HepG2 (cell line): ENCODE measurements around the gene SMOC1. TPM values are rescaled to one million over a fixed set of nuclear protein-coding genes. Genes with fewer than 3 reads are reported as not detected.

Experiments used
- HNRNPUL1 ChIP-seq: fragments of 200-400 bp; formaldehyde crosslinking; IDR thresholded peaks from 2 replicates; pipeline ENCODE4 v1.6.1; 2017; ENCODE audit warnings: low read depth, mild to moderate bottlenecking, low read length, moderate library complexity
- KLF16 ChIP-seq, 2 experiments: sonication (generic) in 1 of 2; formaldehyde crosslinking in 1 of 2; IDR thresholded peaks; 2 replicates each; pipeline versions ENCODE4 v1.6.1 to v1.8.0; 2016 to 2023; ENCODE audit warnings: missing genetic modification reagents in 2 of 2, missing compliant biosample characterization in 1 of 2
- NFATC3 ChIP-seq: sonication (generic); formaldehyde crosslinking; IDR thresholded peaks from 2 replicates; pipeline ENCODE4 v1.5.1; 2020; ENCODE audit warnings: mild to moderate bottlenecking, missing genetic modification reagents
- ZNF143 ChIP-seq: sonication (generic); formaldehyde crosslinking; IDR thresholded peaks from 2 replicates; pipeline ENCODE4 v1.4.0; 2020; ENCODE audit warnings: missing genetic modification reagents
- ZNF20 ChIP-seq: sonication (generic); formaldehyde crosslinking; IDR thresholded peaks from 2 replicates; pipeline ENCODE4 v1.4.0; 2020; ENCODE audit warnings: mild to moderate bottlenecking, moderate library complexity, missing genetic modification reagents
- ZNF350 ChIP-seq: sonication (generic); formaldehyde crosslinking; IDR thresholded peaks from 2 replicates; pipeline ENCODE4 v1.4.0; 2020; ENCODE audit warnings: mild to moderate bottlenecking, low read depth, missing genetic modification reagents, borderline replicate concordance
- ZNF354B ChIP-seq: sonication (generic); formaldehyde crosslinking; IDR thresholded peaks from 2 replicates; pipeline ENCODE4 v1.8.0; 2022; ENCODE audit warnings: mild to moderate bottlenecking, missing genetic modification reagents
- ZNF510 ChIP-seq: sonication (generic); formaldehyde crosslinking; IDR thresholded peaks from 2 replicates; pipeline ENCODE4 v1.4.0; 2020; ENCODE audit warnings: low read depth, mild to moderate bottlenecking, missing genetic modification reagents
- ZNF841 ChIP-seq: sonication (generic); formaldehyde crosslinking; IDR thresholded peaks from 2 replicates; pipeline ENCODE4 v1.8.1; 2023; ENCODE audit warnings: missing genetic modification reagents, borderline replicate concordance
- ZNF891 ChIP-seq: sonication (generic); formaldehyde crosslinking; IDR thresholded peaks from 2 replicates; pipeline ENCODE4 v1.5.0; 2020; ENCODE audit warnings: mild to moderate bottlenecking, missing genetic modification reagents
- polyA plus RNA-seq, 8 experiments: library from polyadenylated mRNA; depleted of rRNA in 3 of 8; stranded (reverse) in 7 of 8; unstranded in 1 of 8; fragments of >200 nt; fragmentation: Illumina TruSeq in 4 of 8; extraction: Trizol in 4 of 8; gene quantifications; 2 replicates each; pipeline versions ENCODE4 v1.2.1 to v1.2.3, GENCODE V29; 2011 to 2016; ENCODE audit warnings: low read depth in 4 of 8, missing spikeins in 1 of 8, mixed read lengths in 1 of 8; ENCODE audit not compliant: insufficient read depth in 1 of 8
- total RNA-seq, 5 experiments: library from RNA; depleted of rRNA; stranded (reverse); fragments of >200 nt; fragmentation: Illumina TruSeq; extraction: Trizol; gene quantifications; 2 replicates each; pipeline ENCODE4 v1.2.3, GENCODE V29; 2016; ENCODE audit warnings: low read depth in 1 of 5
- TF ChIP-seq, protein P1 (sequence below), 2 experiments: fragments of 450-650 bp in 1 of 2; sonication (generic) in 1 of 2; formaldehyde crosslinking in 1 of 2; IDR thresholded peaks; 2 replicates each; pipeline versions ENCODE4 v1.6.1 to v1.8.0; 2016 to 2022; ENCODE audit warnings: antibody characterized with exemption in 1 of 2, mild to moderate bottlenecking in 1 of 2, missing genetic modification reagents in 1 of 2
- TF ChIP-seq, protein P2 (sequence below): IDR thresholded peaks from 2 replicates; pipeline ENCODE4 v1.4.0; 2020; ENCODE audit warnings: mild to moderate bottlenecking, missing genetic modification reagents
- TF ChIP-seq, protein P3 (sequence below): sonication (generic); formaldehyde crosslinking; IDR thresholded peaks from 2 replicates; pipeline ENCODE4 v1.8.1; 2023; ENCODE audit warnings: mild to moderate bottlenecking, moderate library complexity, missing genetic modification reagents

SMOC1 gene
- total and polyA plus RNA-seq, 2 of the 13 experiments (the other 11 are each of a cell fraction or from before 2014, with no cell fraction given) = 17.8 to 35.6 TPM

DNA sequence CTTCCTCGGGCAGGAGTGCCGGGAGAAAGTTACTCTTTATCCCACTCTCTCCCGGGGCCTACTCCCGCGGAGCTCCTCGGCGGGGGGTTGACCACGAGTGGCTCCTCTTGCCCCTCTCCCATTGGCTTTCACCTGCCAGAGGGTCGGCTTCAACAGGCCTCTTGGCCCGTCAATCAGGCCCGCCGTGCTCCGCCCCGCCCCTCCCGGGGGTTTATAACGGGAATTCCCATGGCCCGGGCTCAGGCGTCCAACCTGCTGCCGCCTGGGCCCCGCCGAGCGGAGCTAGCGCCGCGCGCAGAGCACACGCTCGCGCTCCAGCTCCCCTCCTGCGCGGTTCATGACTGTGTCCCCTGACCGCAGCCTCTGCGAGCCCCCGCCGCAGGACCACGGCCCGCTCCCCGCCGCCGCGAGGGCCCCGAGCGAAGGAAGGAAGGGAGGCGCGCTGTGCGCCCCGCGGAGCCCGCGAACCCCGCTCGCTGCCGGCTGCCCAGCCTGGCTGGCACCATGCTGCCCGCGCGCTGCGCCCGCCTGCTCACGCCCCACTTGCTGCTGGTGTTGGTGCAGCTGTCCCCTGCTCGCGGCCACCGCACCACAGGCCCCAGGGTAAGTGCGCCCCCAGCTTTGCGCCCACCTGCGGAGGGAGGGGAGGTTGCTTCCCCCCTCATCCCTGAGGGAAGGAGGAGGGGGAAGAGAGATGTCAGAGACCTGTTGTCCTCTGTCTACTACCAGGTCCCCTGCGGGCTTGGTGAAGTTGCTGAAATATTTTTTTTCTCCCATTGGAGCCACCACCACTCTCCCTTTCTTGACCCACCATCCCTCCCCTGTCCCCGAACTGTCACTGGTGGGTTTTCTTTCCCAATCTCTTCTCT is at the start of gene SMOC1 (continued):
- TF ChIP-seq, protein P1, sequence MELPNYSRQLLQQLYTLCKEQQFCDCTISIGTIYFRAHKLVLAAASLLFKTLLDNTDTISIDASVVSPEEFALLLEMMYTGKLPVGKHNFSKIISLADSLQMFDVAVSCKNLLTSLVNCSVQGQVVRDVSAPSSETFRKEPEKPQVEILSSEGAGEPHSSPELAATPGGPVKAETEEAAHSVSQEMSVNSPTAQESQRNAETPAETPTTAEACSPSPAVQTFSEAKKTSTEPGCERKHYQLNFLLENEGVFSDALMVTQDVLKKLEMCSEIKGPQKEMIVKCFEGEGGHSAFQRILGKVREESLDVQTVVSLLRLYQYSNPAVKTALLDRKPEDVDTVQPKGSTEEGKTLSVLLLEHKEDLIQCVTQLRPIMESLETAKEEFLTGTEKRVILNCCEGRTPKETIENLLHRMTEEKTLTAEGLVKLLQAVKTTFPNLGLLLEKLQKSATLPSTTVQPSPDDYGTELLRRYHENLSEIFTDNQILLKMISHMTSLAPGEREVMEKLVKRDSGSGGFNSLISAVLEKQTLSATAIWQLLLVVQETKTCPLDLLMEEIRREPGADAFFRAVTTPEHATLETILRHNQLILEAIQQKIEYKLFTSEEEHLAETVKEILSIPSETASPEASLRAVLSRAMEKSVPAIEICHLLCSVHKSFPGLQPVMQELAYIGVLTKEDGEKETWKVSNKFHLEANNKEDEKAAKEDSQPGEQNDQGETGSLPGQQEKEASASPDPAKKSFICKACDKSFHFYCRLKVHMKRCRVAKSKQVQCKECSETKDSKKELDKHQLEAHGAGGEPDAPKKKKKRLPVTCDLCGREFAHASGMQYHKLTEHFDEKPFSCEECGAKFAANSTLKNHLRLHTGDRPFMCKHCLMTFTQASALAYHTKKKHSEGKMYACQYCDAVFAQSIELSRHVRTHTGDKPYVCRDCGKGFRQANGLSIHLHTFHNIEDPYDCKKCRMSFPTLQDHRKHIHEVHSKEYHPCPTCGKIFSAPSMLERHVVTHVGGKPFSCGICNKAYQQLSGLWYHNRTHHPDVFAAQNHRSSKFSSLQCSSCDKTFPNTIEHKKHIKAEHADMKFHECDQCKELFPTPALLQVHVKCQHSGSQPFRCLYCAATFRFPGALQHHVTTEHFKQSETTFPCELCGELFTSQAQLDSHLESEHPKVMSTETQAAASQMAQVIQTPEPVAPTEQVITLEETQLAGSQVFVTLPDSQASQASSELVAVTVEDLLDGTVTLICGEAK (IDR thresholded peaks at IDR 0.05) = no peak
- TF ChIP-seq, protein P1 (CRISPR knock-in tag; IDR thresholded peaks at IDR 0.05) = peak; percentile 77
- no peak for TF ChIP-seq ZNF841 (CRISPR knock-in tag)
- TF ChIP-seq HNRNPUL1 = no peak
- TF ChIP-seq ZNF510 = 0 out of 2 replicates have a peak, but pooled peaks have one; percentile 68
- peak in 1 of 2 experiments; percentile 81; a peak in 2 of 4 replicates for TF ChIP-seq KLF16 (CRISPR knock-in tag; IDR thresholded peaks at IDR 0.05)
- no peak for TF ChIP-seq ZNF354B (CRISPR knock-in tag)
- no peak for TF ChIP-seq ZNF20
- TF ChIP-seq, protein P2, sequence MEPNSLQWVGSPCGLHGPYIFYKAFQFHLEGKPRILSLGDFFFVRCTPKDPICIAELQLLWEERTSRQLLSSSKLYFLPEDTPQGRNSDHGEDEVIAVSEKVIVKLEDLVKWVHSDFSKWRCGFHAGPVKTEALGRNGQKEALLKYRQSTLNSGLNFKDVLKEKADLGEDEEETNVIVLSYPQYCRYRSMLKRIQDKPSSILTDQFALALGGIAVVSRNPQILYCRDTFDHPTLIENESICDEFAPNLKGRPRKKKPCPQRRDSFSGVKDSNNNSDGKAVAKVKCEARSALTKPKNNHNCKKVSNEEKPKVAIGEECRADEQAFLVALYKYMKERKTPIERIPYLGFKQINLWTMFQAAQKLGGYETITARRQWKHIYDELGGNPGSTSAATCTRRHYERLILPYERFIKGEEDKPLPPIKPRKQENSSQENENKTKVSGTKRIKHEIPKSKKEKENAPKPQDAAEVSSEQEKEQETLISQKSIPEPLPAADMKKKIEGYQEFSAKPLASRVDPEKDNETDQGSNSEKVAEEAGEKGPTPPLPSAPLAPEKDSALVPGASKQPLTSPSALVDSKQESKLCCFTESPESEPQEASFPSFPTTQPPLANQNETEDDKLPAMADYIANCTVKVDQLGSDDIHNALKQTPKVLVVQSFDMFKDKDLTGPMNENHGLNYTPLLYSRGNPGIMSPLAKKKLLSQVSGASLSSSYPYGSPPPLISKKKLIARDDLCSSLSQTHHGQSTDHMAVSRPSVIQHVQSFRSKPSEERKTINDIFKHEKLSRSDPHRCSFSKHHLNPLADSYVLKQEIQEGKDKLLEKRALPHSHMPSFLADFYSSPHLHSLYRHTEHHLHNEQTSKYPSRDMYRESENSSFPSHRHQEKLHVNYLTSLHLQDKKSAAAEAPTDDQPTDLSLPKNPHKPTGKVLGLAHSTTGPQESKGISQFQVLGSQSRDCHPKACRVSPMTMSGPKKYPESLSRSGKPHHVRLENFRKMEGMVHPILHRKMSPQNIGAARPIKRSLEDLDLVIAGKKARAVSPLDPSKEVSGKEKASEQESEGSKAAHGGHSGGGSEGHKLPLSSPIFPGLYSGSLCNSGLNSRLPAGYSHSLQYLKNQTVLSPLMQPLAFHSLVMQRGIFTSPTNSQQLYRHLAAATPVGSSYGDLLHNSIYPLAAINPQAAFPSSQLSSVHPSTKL (CRISPR knock-in tag) = no peak
- 0 out of 2 replicates have a peak, but pooled peaks have one; percentile 39 for TF ChIP-seq ZNF350 (CRISPR knock-in tag)
- peak; percentile 52; the same call in 1 of the 2 replicates for TF ChIP-seq ZNF891
- TF ChIP-seq NFATC3 (CRISPR knock-in tag) = no peak
- TF ChIP-seq, protein P3, sequence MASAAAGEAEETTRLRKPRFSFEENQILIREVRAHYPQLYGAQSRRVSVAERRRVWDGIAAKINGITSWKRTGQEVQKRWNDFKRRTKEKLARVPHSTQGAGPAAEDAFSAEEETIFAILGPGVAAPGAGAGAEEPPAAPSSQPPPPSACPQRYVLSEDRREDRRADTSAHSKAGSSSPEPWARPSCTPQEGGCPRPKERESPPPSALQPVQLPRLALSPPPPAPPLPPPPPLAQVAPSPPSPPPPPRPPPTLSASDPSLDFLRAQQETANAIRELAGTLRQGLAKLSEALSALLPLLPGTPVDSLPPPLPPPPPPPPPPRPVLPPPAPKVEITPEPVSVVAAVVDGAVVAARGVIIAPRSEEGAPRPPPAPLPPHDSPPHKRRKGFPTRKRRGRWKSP (CRISPR knock-in tag) = peak; percentile 93
- no peak; the same call in 1 of the 2 replicates for TF ChIP-seq ZNF143 (CRISPR knock-in tag)
